Neural cell (in vitro differentiated cells): ENCODE results near the gene PAX8. TPM values are rescaled to one million over a fixed set of nuclear protein-coding genes. Genes with fewer than 3 reads are reported as not detected.

Experiments
- H2AFZ ChIP-seq: fragments of 200-600, 300-800 bp; sonication (generic), shearing (Covaris generic); 2 replicates; pipeline ENCODE4 v1.6.0; 2014; ENCODE audit warnings: low read depth, mild to moderate bottlenecking, antibody characterized with exemption, low read length, moderate library complexity
- H3F3A ChIP-seq: fragments of 200-600 bp; shearing (Covaris generic); 2 replicates; pipeline ENCODE4 v1.6.1; 2016; ENCODE audit warnings: mild to moderate bottlenecking, moderate library complexity, mixed read lengths, antibody characterized with exemption, low read length; ENCODE audit not compliant: insufficient read depth, poor library complexity, severe bottlenecking
- H3K27ac ChIP-seq: fragments of 200-600, 300-800 bp; sonication (generic), shearing (Covaris generic); 2 replicates; pipeline ENCODE4 v1.5.1; 2014; ENCODE audit warnings: mild to moderate bottlenecking, low read length, moderate library complexity
- H3K27me3 ChIP-seq: fragments of 300-800, 200-600 bp; sonication (generic), shearing (Covaris generic); 2 replicates; pipeline ENCODE4 v1.6.0; 2014; ENCODE audit warnings: mild to moderate bottlenecking, low read depth, low read length, moderate library complexity; ENCODE audit not compliant: insufficient read depth
- H3K36me3 ChIP-seq: fragments of 300-800, 200-600 bp; sonication (generic), shearing (Covaris generic); 2 replicates; pipeline ENCODE4 v1.5.1; 2014; ENCODE audit warnings: mild to moderate bottlenecking, antibody characterized with exemption, low read length, moderate library complexity; ENCODE audit not compliant: insufficient read depth
- H3K4me2 ChIP-seq: fragments of 300-800, 200-600 bp; sonication (generic), shearing (Covaris generic); 2 replicates; pipeline ENCODE4 v1.6.0; 2014; ENCODE audit warnings: mild to moderate bottlenecking, low read length
- H3K4me3 ChIP-seq: fragments of 300-800, 200-600 bp; sonication (generic), shearing (Covaris generic); 2 replicates; pipeline ENCODE4 v1.5.1; 2014; ENCODE audit warnings: mild to moderate bottlenecking, low read length, moderate library complexity
- H3K79me2 ChIP-seq: fragments of 200-600 bp; shearing (Covaris generic); replicated peaks from 2 replicates; pipeline ENCODE4 v1.6.0; 2014; ENCODE audit warnings: mild to moderate bottlenecking, low read length, moderate library complexity; ENCODE audit not compliant: insufficient read depth
- H3K9ac ChIP-seq: fragments of 300-800, 200-600 bp; sonication (generic), shearing (Covaris generic); 2 replicates; pipeline ENCODE4 v1.6.1; 2016; ENCODE audit warnings: mild to moderate bottlenecking, low read length, mixed read lengths
- H3K9me2 ChIP-seq: fragments of 200-600 bp; shearing (Covaris generic); 2 replicates; pipeline ENCODE4 v1.6.1; 2016; ENCODE audit warnings: mild to moderate bottlenecking, low read length, mixed read lengths; ENCODE audit not compliant: insufficient read depth
- H3K9me3 ChIP-seq: fragments of 200-600, 300-800 bp; sonication (generic), shearing (Covaris generic); 2 replicates; pipeline ENCODE4 v1.6.1; 2016; ENCODE audit warnings: mild to moderate bottlenecking, mixed run types, low read length, moderate library complexity, mixed read lengths
- H4K20me1 ChIP-seq: fragments of 200-600 bp; shearing (Covaris generic); 2 replicates; pipeline ENCODE4 v1.6.1; 2016; ENCODE audit warnings: mild to moderate bottlenecking, mixed run types; ENCODE audit not compliant: insufficient read depth
- CTCF ChIP-seq: fragments of 450-650 bp; IDR thresholded peaks from 2 replicates; pipeline ENCODE4 v1.5.1; 2014; ENCODE audit warnings: antibody characterized with exemption, mild to moderate bottlenecking, moderate library complexity; ENCODE audit not compliant: poor library complexity, severe bottlenecking
- EP300 ChIP-seq: fragments of 450-650 bp; conservative IDR thresholded peaks from 2 replicates; pipeline ENCODE4 v1.6.1; 2014; ENCODE audit warnings: antibody characterized with exemption, mild to moderate bottlenecking, moderate library complexity; ENCODE audit not compliant: poor library complexity, severe bottlenecking
- EZH2 ChIP-seq: fragments of 200-600, 300-800 bp; shearing (Covaris generic), sonication (generic); IDR thresholded peaks from 2 replicates; pipeline ENCODE4 v1.6.1; 2014; ENCODE audit warnings: antibody characterized with exemption, low read length, borderline replicate concordance, mild to moderate bottlenecking; ENCODE audit not compliant: insufficient read depth, poor library complexity, severe bottlenecking
- MXI1 ChIP-seq: fragments of 450-650 bp; conservative IDR thresholded peaks from 2 replicates; pipeline ENCODE4 v1.6.1; 2014; ENCODE audit warnings: antibody characterized with exemption, mild to moderate bottlenecking; ENCODE audit not compliant: poor library complexity, severe bottlenecking
- POLR2AphosphoS5 ChIP-seq: IDR thresholded peaks from 2 replicates; pipeline ENCODE4 v1.6.1; 2012
- RAD21 ChIP-seq: fragments of 450-650 bp; conservative IDR thresholded peaks from 2 replicates; pipeline ENCODE4 v1.6.1; 2014; ENCODE audit warnings: antibody characterized with exemption, mild to moderate bottlenecking, moderate library complexity
- REST ChIP-seq: IDR thresholded peaks from 2 replicates; pipeline ENCODE4 v1.6.1; 2012; ENCODE audit warnings: borderline replicate concordance
- SMC3 ChIP-seq: fragments of 450-650 bp; conservative IDR thresholded peaks from 2 replicates; pipeline ENCODE4 v1.6.1; 2014; ENCODE audit warnings: antibody characterized with exemption, mild to moderate bottlenecking, moderate library complexity; ENCODE audit not compliant: poor library complexity
- TAF1 ChIP-seq: IDR thresholded peaks from 2 replicates; pipeline ENCODE4 v1.6.1; 2012; ENCODE audit warnings: low read depth
- polyA plus RNA-seq: library from polyadenylated mRNA; depleted of rRNA; stranded (reverse); fragments of >200 nt; gene quantifications from 2 replicates; pipeline ENCODE4 v1.2.3, GENCODE V29; 2014

Gene PAX8
- polyA plus RNA-seq, 1 donor from 2014 or later = not detected

- Histone ChIP-seq H3K79me2 (no peaks in the 10 kb centered on the region), H3K27me3 (no peaks in the 10 kb centered on the region), H3K36me3 (no peaks in the 10 kb centered on the region), H3K9me3 (no peaks in the 10 kb centered on the region), H3K4me2 (no peak overlapping the region), H3K27ac (peak overlapping the region; percentile 45), H2AFZ (no peak overlapping the region), H3F3A (no peaks in the 10 kb centered on the region), H3K9ac (no peak overlapping the region), H3K9me2 (no peaks in the 10 kb centered on the region), H3K4me3 (peak overlapping the region; percentile 26), H4K20me1 (no peaks in the 10 kb centered on the region)
- TF ChIP-seq EP300 (no peak), POLR2AphosphoS5 (no peak), EZH2 (no peak), SMC3 (no peak), MXI1 (no peak), RAD21 (no peak), TAF1 (no peak), REST (no peak), CTCF (no peak)
These were observed 53.2 kb downstream of the PAX8 start for GRCh38 chr2:113225263-113226259.

GRCh38 chr2:113224647-113225236 lies 54.0 kb downstream of the PAX8 start:
- Histone ChIP-seq H3K9me2 (no peaks in the 10 kb centered on the region), H3K36me3 (no peaks in the 10 kb centered on the region), H3K27ac (no peak overlapping the region), H3F3A (no peaks in the 10 kb centered on the region), H4K20me1 (no peaks in the 10 kb centered on the region), H2AFZ (no peak overlapping the region), H3K4me2 (no peak overlapping the region), H3K27me3 (no peaks in the 10 kb centered on the region), H3K79me2 (no peaks in the 10 kb centered on the region), H3K9me3 (no peaks in the 10 kb centered on the region), H3K9ac (no peak overlapping the region), H3K4me3 (no peak overlapping the region)
- no peak for TF ChIP-seq EP300
- no peak for TF ChIP-seq TAF1
- no peak for TF ChIP-seq SMC3
- no peak for TF ChIP-seq EZH2
- no peak for TF ChIP-seq POLR2AphosphoS5
- no peak for TF ChIP-seq RAD21
- TF ChIP-seq MXI1 = no peak
- no peak for TF ChIP-seq REST
- TF ChIP-seq CTCF = no peak
